ENCODE measurements around the gene SWT1.
"Not testable (repeated sequence)": the region's sequence is repeated elsewhere in the genome, so short reads cannot be mapped to it uniquely, and the experiment has no call there.

SWT1 gene

DNA sequence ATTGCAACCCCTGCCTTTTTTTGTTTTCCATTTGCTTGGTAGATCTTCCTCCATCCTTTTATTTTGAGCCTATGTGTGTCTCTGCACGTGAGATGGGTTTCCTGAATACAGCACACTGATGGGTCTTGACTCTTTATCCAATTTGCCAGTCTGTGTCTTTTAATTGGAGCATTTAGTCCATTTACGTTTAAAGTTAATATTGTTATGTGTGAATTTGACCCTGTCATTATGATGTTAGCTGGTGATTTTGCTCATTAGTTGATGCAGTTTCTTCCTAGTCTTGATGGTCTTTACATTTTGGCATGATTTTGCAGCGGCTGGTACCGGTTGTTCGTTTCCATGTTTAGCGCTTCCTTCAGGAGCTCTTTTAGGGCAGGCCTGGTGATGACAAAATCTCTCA lies 98.6 kb downstream of the SWT1 start:
- H3K4me1 ChIP-seq (ENCODE audit: control insufficient read depth in 2 of 2, insufficient read depth in 1 of 2, low read depth in 1 of 2, low read length in 2 of 2); H3K9me3 ChIP-seq (replicated peaks in 1 of 2; ENCODE audit: control insufficient read depth in 2 of 2, insufficient read depth in 1 of 2, low read depth in 1 of 2, low read length in 2 of 2); H4K8ac ChIP-seq (ENCODE audit: low read depth, low read length); H3K27ac ChIP-seq (replicated peaks; ENCODE audit: low read length); H3K36me3 ChIP-seq (replicated peaks in 1 of 2; ENCODE audit: control insufficient read depth in 2 of 2, insufficient read depth in 2 of 2, low read length in 2 of 2); H3K79me1 ChIP-seq (ENCODE audit: low read depth, low read length); H3K4me2 ChIP-seq (ENCODE audit: insufficient read depth, low read length, poor library complexity, severe bottlenecking); H2BK5ac ChIP-seq (ENCODE audit: low read length); H3K4ac ChIP-seq (ENCODE audit: low read length); DNase-seq (ENCODE audit: low spot score); H2BK15ac ChIP-seq (ENCODE audit: low read length); H3K9ac ChIP-seq (ENCODE audit: low read depth, low read length, poor library complexity); H3K4me3 ChIP-seq (ENCODE audit: low read length in 2 of 2); H2BK12ac ChIP-seq (ENCODE audit: low read length); H4K91ac ChIP-seq (ENCODE audit: low read depth, low read length, poor library complexity); H2AK5ac ChIP-seq (ENCODE audit: low read depth, low read length); H3K14ac ChIP-seq (ENCODE audit: low read length); H3K27me3 ChIP-seq (ENCODE audit: control insufficient read depth in 3 of 3, insufficient read depth in 3 of 3, low read depth in 1 of 3, low read length in 3 of 3); H3K23ac ChIP-seq (ENCODE audit: low read depth, low read length, poor library complexity); H3K18ac ChIP-seq (ENCODE audit: low read length); H2AFZ ChIP-seq (ENCODE audit: low read length); H2BK120ac ChIP-seq (ENCODE audit: low read depth, low read length): not testable (repeated sequence)
- no CpG with 5 or more reads among the region's 6 CpGs for WGBS, 2 donors (ENCODE audit: extremely low coverage in 2 of 2, insufficient read length in 2 of 2, insufficient replicate concordance in 1 of 2)

DNA sequence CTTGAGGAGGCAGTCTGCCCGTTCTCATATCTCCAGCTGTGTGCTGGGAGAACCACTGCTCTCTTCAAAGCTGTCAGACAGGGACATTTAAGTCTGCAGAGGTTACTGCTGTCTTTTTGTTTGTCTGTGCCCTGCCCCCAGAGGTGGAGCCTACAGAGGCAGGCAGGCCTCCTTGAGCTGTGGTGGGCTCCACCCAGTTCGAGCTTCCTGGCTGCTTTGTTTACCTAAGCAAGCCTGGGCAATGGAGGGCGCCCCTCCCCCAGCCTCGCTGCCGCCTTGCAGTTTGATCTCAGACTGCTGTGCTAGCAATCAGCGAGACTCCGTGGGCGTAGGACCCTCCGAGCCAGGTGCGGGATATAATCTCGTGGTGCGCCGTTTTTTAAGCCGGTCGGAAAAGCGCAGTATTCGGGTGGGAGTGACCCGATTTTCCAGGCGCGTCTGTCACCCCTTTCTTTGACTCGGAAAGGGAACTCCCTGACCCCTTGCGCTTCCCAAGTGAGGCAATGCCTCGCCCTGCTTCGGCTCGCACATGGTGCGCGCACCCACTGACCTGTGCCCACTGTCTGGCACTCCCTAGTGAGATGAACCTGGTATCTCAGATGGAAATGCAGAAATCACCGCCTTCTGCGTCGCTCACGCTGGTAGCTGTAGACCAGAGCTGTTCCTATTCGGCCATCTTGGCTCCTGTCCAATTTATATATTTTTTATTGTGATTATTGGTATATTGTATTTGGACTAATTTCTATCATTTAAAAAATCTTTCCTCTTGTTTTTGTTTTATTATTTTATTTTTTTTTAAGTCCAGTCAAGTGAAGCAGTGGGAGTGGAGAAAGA lies 100.4 kb downstream of the SWT1 start:
- not testable (repeated sequence) for H4K8ac ChIP-seq (ENCODE audit: low read depth, low read length); H2BK120ac ChIP-seq (ENCODE audit: low read depth, low read length); H3K4me1 ChIP-seq (ENCODE audit: control insufficient read depth in 2 of 2, insufficient read depth in 1 of 2, low read depth in 1 of 2, low read length in 2 of 2); H2BK15ac ChIP-seq (ENCODE audit: low read length); H4K91ac ChIP-seq (ENCODE audit: low read depth, low read length, poor library complexity); H3K4me3 ChIP-seq (ENCODE audit: low read length in 2 of 2); H3K9ac ChIP-seq (ENCODE audit: low read depth, low read length, poor library complexity); H3K36me3 ChIP-seq (replicated peaks in 1 of 2; ENCODE audit: control insufficient read depth in 2 of 2, insufficient read depth in 2 of 2, low read length in 2 of 2); H2BK12ac ChIP-seq (ENCODE audit: low read length); H3K4me2 ChIP-seq (ENCODE audit: insufficient read depth, low read length, poor library complexity, severe bottlenecking); H3K79me1 ChIP-seq (ENCODE audit: low read depth, low read length); H3K4ac ChIP-seq (ENCODE audit: low read length); DNase-seq (ENCODE audit: low spot score); H2AFZ ChIP-seq (ENCODE audit: low read length); H3K9me3 ChIP-seq (replicated peaks in 1 of 2; ENCODE audit: control insufficient read depth in 2 of 2, insufficient read depth in 1 of 2, low read depth in 1 of 2, low read length in 2 of 2); H3K27me3 ChIP-seq (ENCODE audit: control insufficient read depth in 3 of 3, insufficient read depth in 3 of 3, low read depth in 1 of 3, low read length in 3 of 3); H3K14ac ChIP-seq (ENCODE audit: low read length); H2BK5ac ChIP-seq (ENCODE audit: low read length); H3K23ac ChIP-seq (ENCODE audit: low read depth, low read length, poor library complexity); H2AK5ac ChIP-seq (ENCODE audit: low read depth, low read length); H3K18ac ChIP-seq (ENCODE audit: low read length); H3K27ac ChIP-seq (replicated peaks; ENCODE audit: low read length)
- no CpG with 5 or more reads among the region's 32 CpGs for WGBS, 2 donors (ENCODE audit: extremely low coverage in 2 of 2, insufficient read length in 2 of 2, insufficient replicate concordance in 1 of 2)

DNA sequence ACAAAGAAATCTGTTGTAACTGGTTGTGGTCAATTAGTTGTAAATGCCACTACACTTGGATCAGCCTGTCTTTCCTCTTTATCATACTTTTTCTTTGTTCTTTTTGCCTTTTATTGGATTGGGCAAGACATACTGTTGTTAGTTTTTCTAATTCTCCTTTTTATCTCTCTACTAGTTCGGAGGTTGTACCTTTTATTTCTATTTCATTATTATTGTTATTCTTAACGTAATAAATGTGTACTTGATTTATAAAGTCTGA lies 100.9 kb downstream of the SWT1 start:
- H3K4ac ChIP-seq (ENCODE audit: low read length), result no peak overlapping the region
- H3K27ac ChIP-seq (replicated peaks; ENCODE audit: low read length), result no peak overlapping the region
- H2BK120ac ChIP-seq (ENCODE audit: low read depth, low read length), result no peak overlapping the region
- no peak overlapping the region for H2AK5ac ChIP-seq (ENCODE audit: low read depth, low read length)
- no peak overlapping the region for H2BK12ac ChIP-seq (ENCODE audit: low read length)
- no peak overlapping the region for H3K23ac ChIP-seq (ENCODE audit: low read depth, low read length, poor library complexity)
- H3K14ac ChIP-seq (ENCODE audit: low read length), result no peak overlapping the region
- H3K4me2 ChIP-seq (ENCODE audit: insufficient read depth, low read length, poor library complexity, severe bottlenecking), result no peak overlapping the region
- no peaks in the 10 kb centered on the region for H3K9me3 ChIP-seq (replicated peaks in 1 of 2; ENCODE audit: control insufficient read depth in 2 of 2, insufficient read depth in 1 of 2, low read depth in 1 of 2, low read length in 2 of 2)
- no peak overlapping the region for H3K9ac ChIP-seq (ENCODE audit: low read depth, low read length, poor library complexity)
- no peak overlapping the region for H2AFZ ChIP-seq (ENCODE audit: low read length)
- H4K8ac ChIP-seq (ENCODE audit: low read depth, low read length), result no peak overlapping the region
- WGBS, 2 donors (ENCODE audit: extremely low coverage in 2 of 2, insufficient read length in 2 of 2, insufficient replicate concordance in 1 of 2), result no CpG with 5 or more reads among the region's 2 CpGs
- no peak for DNase-seq (ENCODE audit: low spot score)
- no peak overlapping the region for H4K91ac ChIP-seq (ENCODE audit: low read depth, low read length, poor library complexity)
- no peaks in the 10 kb centered on the region for H3K27me3 ChIP-seq (ENCODE audit: control insufficient read depth in 3 of 3, insufficient read depth in 3 of 3, low read depth in 1 of 3, low read length in 3 of 3)
- no peaks in the 10 kb centered on the region for H3K36me3 ChIP-seq (replicated peaks in 1 of 2; ENCODE audit: control insufficient read depth in 2 of 2, insufficient read depth in 2 of 2, low read length in 2 of 2)
- H3K18ac ChIP-seq (ENCODE audit: low read length), result no peak overlapping the region
- H2BK15ac ChIP-seq (ENCODE audit: low read length), result no peak overlapping the region
- H2BK5ac ChIP-seq (ENCODE audit: low read length), result no peak overlapping the region
- H3K4me3 ChIP-seq (ENCODE audit: low read length in 2 of 2), result no peak overlapping the region
- no peaks in the 10 kb centered on the region for H3K4me1 ChIP-seq (ENCODE audit: control insufficient read depth in 2 of 2, insufficient read depth in 1 of 2, low read depth in 1 of 2, low read length in 2 of 2)
- H3K79me1 ChIP-seq (ENCODE audit: low read depth, low read length), result no peaks in the 10 kb centered on the region

DNA sequence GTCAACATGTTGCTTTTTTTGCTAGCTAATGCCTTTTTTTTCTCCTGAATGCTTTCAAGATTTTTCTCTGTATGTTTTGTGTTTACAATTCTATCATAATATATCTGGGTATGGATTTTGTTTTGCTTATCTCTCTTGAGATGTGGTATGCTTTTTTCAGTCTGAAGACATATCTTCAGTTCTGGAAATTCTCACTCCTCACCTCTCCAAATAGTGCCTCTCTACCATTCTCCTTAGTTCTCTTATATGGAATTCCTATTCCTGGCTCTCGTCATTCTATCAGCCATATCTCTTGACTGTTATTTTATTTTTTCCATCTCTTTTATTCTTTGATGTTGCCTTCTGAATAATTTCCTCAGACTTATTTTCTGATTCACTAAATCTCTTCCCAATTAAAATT lies 101.7 kb downstream of the SWT1 start:
- Histone ChIP-seq H2AFZ (ENCODE audit: low read length) (no peak overlapping the region), H3K4ac (ENCODE audit: low read length) (no peak overlapping the region), H4K91ac (ENCODE audit: low read depth, low read length, poor library complexity) (no peak overlapping the region), H3K18ac (ENCODE audit: low read length) (no peak overlapping the region), H3K4me2 (ENCODE audit: insufficient read depth, low read length, poor library complexity, severe bottlenecking) (no peak overlapping the region), H3K27me3 (ENCODE audit: control insufficient read depth in 3 of 3, insufficient read depth in 3 of 3, low read depth in 1 of 3, low read length in 3 of 3) (no peaks in the 10 kb centered on the region), H2BK12ac (ENCODE audit: low read length) (no peak overlapping the region), H2AK5ac (ENCODE audit: low read depth, low read length) (no peak overlapping the region), H4K8ac (ENCODE audit: low read depth, low read length) (no peak overlapping the region), H3K27ac (replicated peaks; ENCODE audit: low read length) (no peak overlapping the region), H3K79me1 (ENCODE audit: low read depth, low read length) (no peaks in the 10 kb centered on the region), H2BK120ac (ENCODE audit: low read depth, low read length) (no peak overlapping the region), H3K4me1 (ENCODE audit: control insufficient read depth in 2 of 2, insufficient read depth in 1 of 2, low read depth in 1 of 2, low read length in 2 of 2) (no peaks in the 10 kb centered on the region), H3K9me3 (replicated peaks in 1 of 2; ENCODE audit: control insufficient read depth in 2 of 2, insufficient read depth in 1 of 2, low read depth in 1 of 2, low read length in 2 of 2) (no peaks in the 10 kb centered on the region), H2BK15ac (ENCODE audit: low read length) (no peak overlapping the region), H3K4me3 (ENCODE audit: low read length in 2 of 2) (no peak overlapping the region), H3K36me3 (replicated peaks in 1 of 2; ENCODE audit: control insufficient read depth in 2 of 2, insufficient read depth in 2 of 2, low read length in 2 of 2) (no peaks in the 10 kb centered on the region), H3K9ac (ENCODE audit: low read depth, low read length, poor library complexity) (no peak overlapping the region), H3K23ac (ENCODE audit: low read depth, low read length, poor library complexity) (no peak overlapping the region), H2BK5ac (ENCODE audit: low read length) (no peak overlapping the region), H3K14ac (ENCODE audit: low read length) (no peak overlapping the region)
- DNase-seq (ENCODE audit: low spot score), result no peak
- no CpG with 5 or more reads among the region's 1 CpG for WGBS, 2 donors (ENCODE audit: extremely low coverage in 2 of 2, insufficient read length in 2 of 2, insufficient replicate concordance in 1 of 2)

All from neuronal stem cell (in vitro differentiated cells).